HepG2 (cell line): ENCODE results near the gene HDGFL2. TPM values are rescaled to one million over a fixed set of nuclear protein-coding genes. Genes with fewer than 3 reads are reported as not detected.

Experiments
- ATF7 ChIP-seq, 2 experiments: fragments of 450-650 bp in 1 of 2; sonication (generic) in 1 of 2; formaldehyde crosslinking in 1 of 2; IDR thresholded peaks; 2 replicates each; pipeline versions ENCODE4 v1.4.0 to v1.6.1; 2016 to 2020; ENCODE audit warnings: antibody characterized with exemption in 1 of 2, mild to moderate bottlenecking in 1 of 2, missing genetic modification reagents in 1 of 2
- EP300 ChIP-seq, 3 experiments: sonication (generic) in 1 of 3; formaldehyde crosslinking in 1 of 3; IDR thresholded peaks; 2 replicates each; pipeline versions ENCODE4 v1.5.1 to v1.6.1; 2011 to 2020; ENCODE audit warnings: low read depth in 2 of 3, low read length in 2 of 3, borderline replicate concordance in 1 of 3, improper control_type of control experiment in 1 of 3, mild to moderate bottlenecking in 1 of 3, missing genetic modification reagents in 1 of 3, moderate library complexity in 1 of 3
- GTF2F1 ChIP-seq: fragments of 150-350 bp; IDR thresholded peaks from 2 replicates; pipeline ENCODE4 v1.6.1; 2014; ENCODE audit warnings: low read length
- KDM2A ChIP-seq: sonication (generic); formaldehyde crosslinking; IDR thresholded peaks from 2 replicates; pipeline ENCODE4 v1.4.0; 2020; ENCODE audit warnings: low read depth, missing genetic modification reagents, borderline replicate concordance
- KLF16 ChIP-seq, 2 experiments: sonication (generic) in 1 of 2; formaldehyde crosslinking in 1 of 2; IDR thresholded peaks; 2 replicates each; pipeline versions ENCODE4 v1.6.1 to v1.8.0; 2016 to 2023; ENCODE audit warnings: missing genetic modification reagents in 2 of 2, missing compliant biosample characterization in 1 of 2
- SAP130 ChIP-seq: IDR thresholded peaks from 2 replicates; pipeline ENCODE4 v1.6.1; 2016; ENCODE audit warnings: low read depth
- SMC3 ChIP-seq: IDR thresholded peaks from 2 replicates; pipeline ENCODE4 v1.6.1; 2011; ENCODE audit warnings: low read length, improper control_type of control experiment
- TEAD2 ChIP-seq: sonication (generic); formaldehyde crosslinking; IDR thresholded peaks from 2 replicates; pipeline ENCODE4 v1.9.0; 2021; ENCODE audit warnings: missing genetic modification reagents
- ZFP36 ChIP-seq: fragments of 150-350 bp; IDR thresholded peaks from 2 replicates; pipeline ENCODE4 v1.6.1; 2018; ENCODE audit warnings: borderline replicate concordance, low read length, low read depth; ENCODE audit not compliant: partially characterized antibody
- ZNF543 ChIP-seq: sonication (generic); formaldehyde crosslinking; IDR thresholded peaks from 2 replicates; pipeline ENCODE4 v1.4.0; 2020; ENCODE audit warnings: mild to moderate bottlenecking, missing genetic modification reagents
- ZNF570 ChIP-seq: sonication (generic); formaldehyde crosslinking; IDR thresholded peaks from 2 replicates; pipeline ENCODE4 v1.4.0; 2020; ENCODE audit warnings: mild to moderate bottlenecking, missing genetic modification reagents, borderline replicate concordance
- ZNF737 ChIP-seq: sonication (generic); formaldehyde crosslinking; IDR thresholded peaks from 2 replicates; pipeline ENCODE4 v1.5.0; 2020; ENCODE audit warnings: missing genetic modification reagents, mild to moderate bottlenecking, borderline replicate concordance
- ZNF749 ChIP-seq: sonication (generic); formaldehyde crosslinking; IDR thresholded peaks from 2 replicates; pipeline ENCODE4 v1.8.0; 2022; ENCODE audit warnings: mild to moderate bottlenecking, missing genetic modification reagents, moderate library complexity, borderline replicate concordance
- ZSCAN29 ChIP-seq: sonication (generic); formaldehyde crosslinking; conservative IDR thresholded peaks from 2 replicates; pipeline ENCODE4 v1.4.0; 2020; ENCODE audit warnings: mild to moderate bottlenecking, missing genetic modification reagents
- polyA plus RNA-seq, 8 experiments: library from polyadenylated mRNA; depleted of rRNA in 3 of 8; stranded (reverse) in 7 of 8; unstranded in 1 of 8; fragments of >200 nt; fragmentation: Illumina TruSeq in 4 of 8; extraction: Trizol in 4 of 8; gene quantifications; 2 replicates each; pipeline versions ENCODE4 v1.2.1 to v1.2.3, GENCODE V29; 2011 to 2016; ENCODE audit warnings: low read depth in 4 of 8, missing spikeins in 1 of 8, mixed read lengths in 1 of 8; ENCODE audit not compliant: insufficient read depth in 1 of 8
- total RNA-seq, 5 experiments: library from RNA; depleted of rRNA; stranded (reverse); fragments of >200 nt; fragmentation: Illumina TruSeq; extraction: Trizol; gene quantifications; 2 replicates each; pipeline ENCODE4 v1.2.3, GENCODE V29; 2016; ENCODE audit warnings: low read depth in 1 of 5
- TF ChIP-seq, protein P1 (sequence below): sonication (generic); formaldehyde crosslinking; IDR thresholded peaks from 2 replicates; pipeline ENCODE4 v1.8.0; 2023; ENCODE audit warnings: mild to moderate bottlenecking, missing genetic modification reagents
- TF ChIP-seq, protein P2 (sequence below): sonication (generic); formaldehyde crosslinking; IDR thresholded peaks from 2 replicates; pipeline ENCODE4 v1.4.0; 2020; ENCODE audit warnings: mild to moderate bottlenecking, missing genetic modification reagents
- TF ChIP-seq, protein P3 (sequence below): sonication (generic); formaldehyde crosslinking; IDR thresholded peaks from 2 replicates; pipeline ENCODE4 v1.5.0; 2020; ENCODE audit warnings: missing genetic modification reagents, mild to moderate bottlenecking, borderline replicate concordance

Gene HDGFL2
- total and polyA plus RNA-seq, 2 of the 13 experiments (the other 11 are each of a cell fraction or from before 2014, with no cell fraction given) = 20.0 to 51.1 TPM

DNA sequence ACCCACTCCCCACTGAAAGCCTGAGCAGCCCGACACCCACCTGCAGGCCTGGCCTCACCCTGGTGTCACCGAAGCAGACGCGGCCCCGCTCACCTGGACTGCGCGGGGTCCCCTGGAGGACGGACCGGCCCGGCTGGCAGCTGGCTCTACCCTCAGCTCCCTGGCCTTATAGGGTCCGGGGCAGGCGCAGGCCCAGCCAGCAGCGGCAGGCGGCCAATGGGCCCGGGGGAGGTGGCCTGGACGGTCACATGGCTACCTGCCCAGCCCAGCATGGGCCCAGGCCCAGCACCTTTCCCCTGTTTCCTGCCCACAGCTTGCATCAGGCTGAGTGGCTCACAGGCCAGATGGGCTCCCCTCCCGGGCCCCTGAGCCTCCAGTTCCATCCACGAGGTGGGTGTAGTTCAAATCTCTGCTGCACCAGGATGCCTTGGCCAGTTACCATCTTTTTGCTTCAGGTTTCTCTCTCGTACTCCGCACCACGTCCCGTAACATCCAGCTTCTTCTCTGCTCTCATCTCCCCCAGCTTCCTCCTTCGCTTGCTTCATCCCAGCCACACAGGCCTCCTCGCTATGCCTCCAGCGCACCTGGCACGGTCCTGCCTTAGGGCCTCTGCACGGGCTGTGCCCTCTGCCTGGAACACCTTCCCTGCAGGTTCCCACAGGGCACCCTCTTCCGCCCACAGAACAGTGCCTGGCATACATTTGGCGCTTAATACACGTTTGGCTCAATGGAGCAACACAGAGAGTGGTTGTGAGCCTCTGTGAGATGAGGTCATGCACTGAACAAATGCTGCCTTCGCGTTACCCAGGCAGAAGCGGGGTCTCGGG, 46.5 kb downstream of the HDGFL2 start, which contains the start of gene PLIN4 (continued):
- TF ChIP-seq KLF16 (CRISPR knock-in tag; IDR thresholded peaks at IDR 0.05) = no peak; a peak in 1 of 4 replicates
- TF ChIP-seq EP300 (IDR thresholded peaks at IDR 0.05; ENCODE audit: low read depth in 2 of 2, low read length in 2 of 2) = no peak
- no peak for TF ChIP-seq EP300 (CRISPR knock-in tag; IDR thresholded peaks at IDR 0.05; ENCODE audit: borderline replicate concordance)
- TF ChIP-seq, protein P1, sequence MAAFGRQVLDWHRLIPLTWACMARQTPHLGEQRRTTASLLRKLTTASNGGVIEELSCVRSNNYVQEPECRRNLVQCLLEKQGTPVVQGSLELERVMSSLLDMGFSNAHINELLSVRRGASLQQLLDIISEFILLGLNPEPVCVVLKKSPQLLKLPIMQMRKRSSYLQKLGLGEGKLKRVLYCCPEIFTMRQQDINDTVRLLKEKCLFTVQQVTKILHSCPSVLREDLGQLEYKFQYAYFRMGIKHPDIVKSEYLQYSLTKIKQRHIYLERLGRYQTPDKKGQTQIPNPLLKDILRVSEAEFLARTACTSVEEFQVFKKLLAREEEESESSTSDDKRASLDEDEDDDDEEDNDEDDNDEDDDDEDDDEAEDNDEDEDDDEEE (CRISPR knock-in tag) = no peak
- TF ChIP-seq ZNF737 = no peak
- TF ChIP-seq, protein P2, sequence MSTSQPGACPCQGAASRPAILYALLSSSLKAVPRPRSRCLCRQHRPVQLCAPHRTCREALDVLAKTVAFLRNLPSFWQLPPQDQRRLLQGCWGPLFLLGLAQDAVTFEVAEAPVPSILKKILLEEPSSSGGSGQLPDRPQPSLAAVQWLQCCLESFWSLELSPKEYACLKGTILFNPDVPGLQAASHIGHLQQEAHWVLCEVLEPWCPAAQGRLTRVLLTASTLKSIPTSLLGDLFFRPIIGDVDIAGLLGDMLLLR (CRISPR knock-in tag) = no peak
- TF ChIP-seq KDM2A (CRISPR knock-in tag) = peak; percentile 55; the same call in 1 of the 2 replicates
- no peak for TF ChIP-seq SMC3
- no peak for TF ChIP-seq ZNF570
- peak; percentile 98 for TF ChIP-seq ZNF543 (CRISPR knock-in tag)
- no peak for TF ChIP-seq ATF7 (IDR thresholded peaks at IDR 0.05)
- TF ChIP-seq ATF7 (CRISPR knock-in tag; IDR thresholded peaks at IDR 0.05) = no peak
- TF ChIP-seq ZSCAN29 (CRISPR knock-in tag) = no peak
- 0 out of 2 replicates have a peak, but pooled peaks have one; percentile 29 for TF ChIP-seq ZNF749
- TF ChIP-seq TEAD2 (CRISPR knock-in tag) = no peak
- no peak for TF ChIP-seq ZFP36
- no peak for TF ChIP-seq GTF2F1
- peak; percentile 48; the same call in 1 of the 2 replicates for TF ChIP-seq SAP130 (CRISPR knock-in tag)
- TF ChIP-seq, protein P3, sequence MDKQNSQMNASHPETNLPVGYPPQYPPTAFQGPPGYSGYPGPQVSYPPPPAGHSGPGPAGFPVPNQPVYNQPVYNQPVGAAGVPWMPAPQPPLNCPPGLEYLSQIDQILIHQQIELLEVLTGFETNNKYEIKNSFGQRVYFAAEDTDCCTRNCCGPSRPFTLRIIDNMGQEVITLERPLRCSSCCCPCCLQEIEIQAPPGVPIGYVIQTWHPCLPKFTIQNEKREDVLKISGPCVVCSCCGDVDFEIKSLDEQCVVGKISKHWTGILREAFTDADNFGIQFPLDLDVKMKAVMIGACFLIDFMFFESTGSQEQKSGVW (CRISPR knock-in tag) = no peak
